Neural cell (in vitro differentiated cells): ENCODE data around the gene FRRS1L.

ENCODE experiments used
- CTCF ChIP-seq: fragments of 450-650 bp; IDR thresholded peaks from 2 replicates; pipeline ENCODE4 v1.5.1; 2014; ENCODE audit warnings: antibody characterized with exemption, mild to moderate bottlenecking, moderate library complexity; ENCODE audit not compliant: poor library complexity, severe bottlenecking
- EP300 ChIP-seq: fragments of 450-650 bp; conservative IDR thresholded peaks from 2 replicates; pipeline ENCODE4 v1.6.1; 2014; ENCODE audit warnings: antibody characterized with exemption, mild to moderate bottlenecking, moderate library complexity; ENCODE audit not compliant: poor library complexity, severe bottlenecking
- EZH2 ChIP-seq: fragments of 200-600, 300-800 bp; shearing (Covaris generic), sonication (generic); IDR thresholded peaks from 2 replicates; pipeline ENCODE4 v1.6.1; 2014; ENCODE audit warnings: antibody characterized with exemption, low read length, borderline replicate concordance, mild to moderate bottlenecking; ENCODE audit not compliant: insufficient read depth, poor library complexity, severe bottlenecking
- POLR2AphosphoS5 ChIP-seq: IDR thresholded peaks from 2 replicates; pipeline ENCODE4 v1.6.1; 2012
- RAD21 ChIP-seq: fragments of 450-650 bp; conservative IDR thresholded peaks from 2 replicates; pipeline ENCODE4 v1.6.1; 2014; ENCODE audit warnings: antibody characterized with exemption, mild to moderate bottlenecking, moderate library complexity
- SMC3 ChIP-seq: fragments of 450-650 bp; conservative IDR thresholded peaks from 2 replicates; pipeline ENCODE4 v1.6.1; 2014; ENCODE audit warnings: antibody characterized with exemption, mild to moderate bottlenecking, moderate library complexity; ENCODE audit not compliant: poor library complexity

- TF ChIP-seq CTCF (no peak), RAD21 (no peak), POLR2AphosphoS5 (no peak), EP300 (no peak), EZH2 (no peak), SMC3 (no peak)
These were observed 72.8 kb downstream of the FRRS1L start for GRCh38 chr9:109094268-109094667.
